ENCODE data around the gene MYH7B. TPM values are rescaled to one million over a fixed set of nuclear protein-coding genes. Genes with fewer than 3 reads are reported as not detected.

The MYH7B gene
- total RNA-seq, 2 donors from 2014 or later: 24.4 to 34.9 TPM

GRCh38 chr20:35000922-35001595, 45.4 kb downstream of the MYH7B start:
- Histone ChIP-seq H3K9me3 (no peaks in the 10 kb centered on the region), H3K36me3 (peaks cover 99% of the 10 kb centered on the region), H3K27me3 (no peaks in the 10 kb centered on the region), H3K27ac (no peak overlapping the region), H3K4me3 (no peak overlapping the region), H3K4me1 (peaks cover 0 to 5% of the 10 kb centered on the region in 2 donors)
- TF ChIP-seq CTCF (IDR thresholded peaks at IDR 0.05): no peak
- no peak for DNase-seq (ENCODE audit: low spot score)

- Histone ChIP-seq H3K9me3 (no peaks in the 10 kb centered on the region), H3K4me3 (no peak overlapping the region), H3K4me1 (peaks cover 0 to 5% of the 10 kb centered on the region in 2 donors), H3K36me3 (peaks cover 98% of the 10 kb centered on the region), H3K27ac (no peak overlapping the region), H3K27me3 (no peaks in the 10 kb centered on the region)
- no peak for TF ChIP-seq CTCF (IDR thresholded peaks at IDR 0.05)
- no peak for DNase-seq (ENCODE audit: low spot score)
Observed at GRCh38 chr20:35001596-35002362, 46.1 kb downstream of the MYH7B start.

- H3K27ac ChIP-seq: peak overlapping the region; percentile 13 to 32
- H3K36me3 ChIP-seq: peaks cover 95% of the 10 kb centered on the region
- no peak for DNase-seq (ENCODE audit: low spot score)
Observed at GRCh38 chr20:35002426-35003210, 47.0 kb downstream of the MYH7B start.

DNA sequence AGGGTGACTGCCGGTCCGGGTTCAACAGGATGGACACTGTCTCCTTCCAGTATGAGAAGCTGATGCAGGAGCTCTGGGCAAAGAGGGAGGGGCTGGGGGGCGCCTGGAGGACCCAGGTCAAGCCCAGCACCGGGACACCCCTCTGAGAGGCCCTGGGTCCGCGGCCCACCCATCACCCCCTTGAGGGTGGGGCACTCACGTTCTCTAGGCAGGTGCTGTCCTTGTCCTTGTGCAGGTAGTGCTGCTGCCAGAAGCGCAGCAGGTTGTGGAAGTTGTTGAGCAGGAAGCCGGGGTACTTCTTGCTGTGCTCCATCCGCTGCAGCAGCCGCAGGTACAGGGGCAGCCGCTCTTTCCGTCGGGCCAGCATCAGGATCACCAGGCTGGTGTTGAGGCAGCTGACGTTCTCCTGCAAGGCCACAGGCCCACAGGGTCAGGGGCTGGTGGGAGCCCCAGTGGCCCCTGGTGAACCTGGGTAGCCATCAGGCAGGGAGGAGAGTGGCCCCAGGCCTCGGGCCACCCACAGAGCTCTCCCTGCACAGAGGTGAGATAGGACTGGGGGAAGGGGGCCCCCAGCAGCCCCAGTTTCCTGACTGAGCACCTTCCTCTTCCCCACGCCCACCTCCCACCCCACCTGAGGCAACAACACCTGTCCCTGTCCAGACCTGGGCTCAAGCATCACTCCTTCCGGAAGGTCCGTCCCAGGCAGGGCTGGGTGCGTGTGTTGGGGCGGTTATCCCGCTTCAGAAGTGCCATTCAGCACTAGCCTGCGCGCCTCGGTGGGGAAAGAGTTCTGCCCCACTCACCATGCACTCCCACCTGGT, 47.8 kb downstream of the MYH7B start:
- no peaks in the 10 kb centered on the region for H3K27me3 ChIP-seq
- DNase-seq (ENCODE audit: low spot score): no peak
- no peaks in the 10 kb centered on the region for H3K4me1 ChIP-seq
- H3K36me3 ChIP-seq: peaks cover 95% of the 10 kb centered on the region
- TF ChIP-seq CTCF (IDR thresholded peaks at IDR 0.05): no peak
- H3K27ac ChIP-seq: peak overlapping the region in 1 of 2 donors; percentile 32
- H3K4me3 ChIP-seq: no peak overlapping the region
- no peaks in the 10 kb centered on the region for H3K9me3 ChIP-seq

More at GRCh38 chr20:35002426-35003210, 47.0 kb downstream of the MYH7B start:
- H3K4me1 ChIP-seq: peaks cover 0 to 2% of the 10 kb centered on the region in 2 donors
- H3K4me3 ChIP-seq: no peak overlapping the region
- no peaks in the 10 kb centered on the region for H3K27me3 ChIP-seq
- no peaks in the 10 kb centered on the region for H3K9me3 ChIP-seq
- no peak for TF ChIP-seq CTCF (IDR thresholded peaks at IDR 0.05)

GRCh38 chr20:35004051-35004725, 48.5 kb downstream of the MYH7B start:
- no peaks in the 10 kb centered on the region for H3K4me1 ChIP-seq
- TF ChIP-seq CTCF (IDR thresholded peaks at IDR 0.05): no peak
- H3K27ac ChIP-seq: no peak overlapping the region
- no peak for DNase-seq (ENCODE audit: low spot score)
- H3K27me3 ChIP-seq: no peaks in the 10 kb centered on the region
- no peak overlapping the region for H3K4me3 ChIP-seq
- peaks cover 95% of the 10 kb centered on the region for H3K36me3 ChIP-seq
- no peaks in the 10 kb centered on the region for H3K9me3 ChIP-seq

Data from right atrium auricular region (tissue), 2 donors.